ENCODE results near the gene ZNF326.

The ZNF326 gene

DNA sequence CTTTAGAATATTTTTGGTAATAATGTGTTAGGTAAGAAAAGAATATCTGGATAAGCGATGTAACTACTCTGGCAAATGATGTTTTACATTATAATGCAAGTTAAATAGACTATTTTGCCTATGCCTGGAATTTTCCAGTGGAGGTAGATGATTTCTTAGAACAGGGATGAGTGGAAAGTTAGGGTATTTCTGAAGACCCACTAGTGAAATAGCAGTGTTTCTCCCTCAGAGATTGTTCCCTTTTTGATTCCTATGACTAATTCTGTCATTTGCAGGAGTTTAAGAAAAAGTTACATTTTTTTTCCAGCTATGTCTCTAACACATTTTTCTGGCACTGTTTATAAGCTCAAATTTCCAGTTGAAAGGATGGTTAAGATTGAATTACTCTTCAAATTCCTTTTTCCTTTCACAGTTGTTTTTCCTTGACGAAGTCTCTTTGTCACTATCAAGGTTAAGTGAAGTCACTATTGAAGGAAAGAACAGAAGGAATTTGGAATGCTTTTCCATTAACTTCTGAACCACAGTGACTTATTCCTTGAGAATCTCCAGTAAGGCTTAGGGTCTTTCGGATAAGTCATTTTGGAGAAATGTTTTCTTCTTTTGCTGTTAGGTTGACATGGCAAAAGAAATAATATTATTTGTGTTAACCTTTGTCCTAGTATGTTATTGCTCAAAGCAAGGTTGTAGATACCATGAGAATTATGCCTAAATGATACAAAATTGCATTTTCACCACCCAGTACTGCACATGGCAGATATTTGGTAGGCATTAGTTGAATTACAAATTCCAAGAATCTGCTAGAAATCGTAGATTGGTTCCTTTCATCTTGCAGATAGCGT is 42.9 kb upstream of the ZNF326 start:
- Histone ChIP-seq H3K9ac (ENCODE audit: low read length) (no peak overlapping the region), H4K20me1 (ENCODE audit: insufficient read depth, low read length) (no peaks in the 10 kb centered on the region), H3K9me3 (ENCODE audit: low read length) (no peaks in the 10 kb centered on the region), H3K27ac (ENCODE audit: low read depth, low read length, poor library complexity, severe bottlenecking) (no peak overlapping the region), H3K4me2 (ENCODE audit: low read length) (no peak overlapping the region), H3K27me3 (ENCODE audit: insufficient read depth, low read length) (no peaks in the 10 kb centered on the region), H3F3A (ENCODE audit: insufficient read depth, low read length) (no peaks in the 10 kb centered on the region), H3K36me3 (ENCODE audit: insufficient read depth, low read length) (no peaks in the 10 kb centered on the region), H2AFZ (ENCODE audit: low read length) (no peak overlapping the region), H3K4me3 (ENCODE audit: low read depth, low read length, poor library complexity, severe bottlenecking) (no peak overlapping the region), H3K79me2 (ENCODE audit: insufficient read depth, low read length) (no peaks in the 10 kb centered on the region), H3K4me1 (ENCODE audit: insufficient read depth, low read length, severe bottlenecking) (peaks cover 12% of the 10 kb centered on the region), H3K9me2 (ENCODE audit: low read depth, low read length) (no peaks in the 10 kb centered on the region)
- TF ChIP-seq CTCF (IDR thresholded peaks at IDR 0.05; ENCODE audit: low read length), result no peak
- no peak for TF ChIP-seq EZH2 (IDR thresholded peaks at IDR 0.05; ENCODE audit: borderline replicate concordance, low read length)

- H3K4me3 ChIP-seq (ENCODE audit: low read depth, low read length, poor library complexity, severe bottlenecking), result no peak overlapping the region
- H3K27me3 ChIP-seq (ENCODE audit: insufficient read depth, low read length), result no peaks in the 10 kb centered on the region
- no peaks in the 10 kb centered on the region for H3F3A ChIP-seq (ENCODE audit: insufficient read depth, low read length)
- no peaks in the 10 kb centered on the region for H3K36me3 ChIP-seq (ENCODE audit: insufficient read depth, low read length)
- H3K9me2 ChIP-seq (ENCODE audit: low read depth, low read length), result no peaks in the 10 kb centered on the region
- no peaks in the 10 kb centered on the region for H4K20me1 ChIP-seq (ENCODE audit: insufficient read depth, low read length)
- H2AFZ ChIP-seq (ENCODE audit: low read length), result no peak overlapping the region
- no peak overlapping the region for H3K27ac ChIP-seq (ENCODE audit: low read depth, low read length, poor library complexity, severe bottlenecking)
- H3K79me2 ChIP-seq (ENCODE audit: insufficient read depth, low read length), result no peaks in the 10 kb centered on the region
- H3K9me3 ChIP-seq (ENCODE audit: low read length), result no peaks in the 10 kb centered on the region
- no peak for TF ChIP-seq EZH2 (IDR thresholded peaks at IDR 0.05; ENCODE audit: borderline replicate concordance, low read length)
- TF ChIP-seq CTCF (IDR thresholded peaks at IDR 0.05; ENCODE audit: low read length), result no peak
- H3K4me2 ChIP-seq (ENCODE audit: low read length), result no peak overlapping the region
- H3K9ac ChIP-seq (ENCODE audit: low read length), result no peak overlapping the region
- H3K4me1 ChIP-seq (ENCODE audit: insufficient read depth, low read length, severe bottlenecking), result peaks cover 12% of the 10 kb centered on the region
Measured at GRCh38 chr1:89952605-89953130, 42.2 kb upstream of the ZNF326 start.

DNA sequence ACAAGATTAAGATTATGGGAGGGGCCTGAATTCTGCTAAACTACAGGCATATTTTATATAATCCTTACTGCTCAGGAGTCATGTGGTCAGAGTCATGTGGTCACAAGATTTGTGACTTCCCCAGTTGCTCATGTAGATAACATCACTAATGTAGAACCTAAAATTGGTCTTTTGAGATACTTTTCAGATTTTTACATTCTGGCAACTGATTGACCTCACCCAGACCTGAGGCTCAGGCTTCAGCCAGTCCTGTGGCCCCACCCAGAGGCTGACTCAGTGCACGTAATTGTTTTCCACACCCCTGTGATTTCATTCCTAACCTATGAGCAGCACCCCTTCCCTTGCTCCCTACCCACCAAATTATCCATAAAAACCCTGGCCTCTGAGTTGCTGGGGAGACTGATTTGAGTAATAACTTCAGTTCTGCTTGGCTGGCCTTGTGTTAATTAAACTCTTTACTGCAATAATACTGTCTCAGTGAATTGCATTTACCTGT is 41.7 kb upstream of the ZNF326 start:
- no peaks in the 10 kb centered on the region for H3K36me3 ChIP-seq (ENCODE audit: insufficient read depth, low read length)
- H3K4me3 ChIP-seq (ENCODE audit: low read depth, low read length, poor library complexity, severe bottlenecking), result no peak overlapping the region
- H2AFZ ChIP-seq (ENCODE audit: low read length), result no peak overlapping the region
- H3K27me3 ChIP-seq (ENCODE audit: insufficient read depth, low read length), result no peaks in the 10 kb centered on the region
- no peak overlapping the region for H3K4me2 ChIP-seq (ENCODE audit: low read length)
- H3K9ac ChIP-seq (ENCODE audit: low read length), result no peak overlapping the region
- H3K9me2 ChIP-seq (ENCODE audit: low read depth, low read length), result no peaks in the 10 kb centered on the region
- H3K27ac ChIP-seq (ENCODE audit: low read depth, low read length, poor library complexity, severe bottlenecking), result no peak overlapping the region
- H4K20me1 ChIP-seq (ENCODE audit: insufficient read depth, low read length), result no peaks in the 10 kb centered on the region
- H3K4me1 ChIP-seq (ENCODE audit: insufficient read depth, low read length, severe bottlenecking), result peaks cover 12% of the 10 kb centered on the region
- peak; percentile 62; the same call in 1 of the 2 replicates for TF ChIP-seq CTCF (IDR thresholded peaks at IDR 0.05; ENCODE audit: low read length)
- no peak for TF ChIP-seq EZH2 (IDR thresholded peaks at IDR 0.05; ENCODE audit: borderline replicate concordance, low read length)
- H3K79me2 ChIP-seq (ENCODE audit: insufficient read depth, low read length), result no peaks in the 10 kb centered on the region
- H3K9me3 ChIP-seq (ENCODE audit: low read length), result no peaks in the 10 kb centered on the region
- no peaks in the 10 kb centered on the region for H3F3A ChIP-seq (ENCODE audit: insufficient read depth, low read length)

All from OCI-LY1 (cell line).